Measurements from ENCODE around the gene AMDHD2. TPM values are rescaled to one million over a fixed set of nuclear protein-coding genes. Genes with fewer than 3 reads are reported as not detected.

The AMDHD2 gene, protein sequence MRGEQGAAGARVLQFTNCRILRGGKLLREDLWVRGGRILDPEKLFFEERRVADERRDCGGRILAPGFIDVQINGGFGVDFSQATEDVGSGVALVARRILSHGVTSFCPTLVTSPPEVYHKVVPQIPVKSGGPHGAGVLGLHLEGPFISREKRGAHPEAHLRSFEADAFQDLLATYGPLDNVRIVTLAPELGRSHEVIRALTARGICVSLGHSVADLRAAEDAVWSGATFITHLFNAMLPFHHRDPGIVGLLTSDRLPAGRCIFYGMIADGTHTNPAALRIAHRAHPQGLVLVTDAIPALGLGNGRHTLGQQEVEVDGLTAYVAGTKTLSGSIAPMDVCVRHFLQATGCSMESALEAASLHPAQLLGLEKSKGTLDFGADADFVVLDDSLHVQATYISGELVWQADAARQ
- total RNA-seq: 10 to 100 TPM; 45.8 to 60.7 TPM

GRCh38 chr16:2520097-2520783 is at the start of gene AMDHD2:
AMDHD2 (plus strand) TSS chr16:2520371; CDS start chr16:2520459, 88 bp downstream.
- POLR2A ChIA-PET: interaction anchor here (0.7 to 1.6 kb wide), 3 partner anchors 11 to 83 kb away, joined by 3 to 7 read pairs (median 4); partner anchors contain the start of gene CEMP1
- no peaks in the 10 kb centered on the region for H3K9me3 Mint-ChIP-seq
- H3K4me1 Mint-ChIP-seq: peaks cover 50% of the 10 kb centered on the region
- H3K4me3 Mint-ChIP-seq: peak within 1 kb of the TSS; percentile 84
- H3K27ac Mint-ChIP-seq: peak within 1 kb of the TSS; percentile 95
- CTCF ChIA-PET: interaction anchor here (0.5 to 2.1 kb wide), 9 partner anchors 9 to 810 kb away, joined by 3 to 7 read pairs (median 3); partner anchors contain the start of gene ABCA3
- peaks cover 32% of the 10 kb centered on the region for H3K36me3 Mint-ChIP-seq (ENCODE audit: low read depth)
- no peaks in the 10 kb centered on the region for H3K27me3 Mint-ChIP-seq
- peak; percentile 91 for DNase-seq

DNA sequence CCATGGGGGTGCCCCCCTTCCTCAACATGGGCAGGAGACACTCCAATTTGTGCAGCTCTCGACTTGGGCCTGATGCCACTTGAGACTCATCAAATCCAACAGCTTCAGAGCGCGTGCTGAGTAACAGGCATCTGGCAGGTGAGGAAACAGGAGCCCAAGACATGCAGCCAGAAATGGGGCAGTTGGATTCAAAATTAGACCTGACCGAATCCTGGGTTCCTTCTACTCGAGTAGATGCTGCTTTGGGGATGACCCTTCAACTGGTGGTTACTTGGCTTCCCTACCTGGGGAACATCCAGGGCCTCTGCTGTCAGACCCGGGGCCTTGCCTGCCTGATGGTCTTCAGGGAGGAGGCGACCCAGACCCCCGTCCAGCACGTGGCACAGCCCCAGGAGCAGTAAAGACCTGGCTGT is 49.6 kb upstream of the AMDHD2 start:
- ChIA-PET CTCF (interaction anchor here (1.5 to 1.6 kb wide), 2 partner anchors 9 to 41 kb away, joined by 3 to 5 read pairs; partner anchors contain the start of gene CCNF), POLR2A (interaction anchor here (0.5 kb wide), 1 partner anchor 286 kb away, joined by 3 read pairs; no protein-coding TSS in a partner anchor)
- Mint-ChIP-seq H3K4me1 (peaks cover 11% of the 10 kb centered on the region), H3K27ac (no peak overlapping the region), H3K36me3 (ENCODE audit: low read depth) (no peaks in the 10 kb centered on the region), H3K9me3 (no peaks in the 10 kb centered on the region), H3K27me3 (peaks cover 42% of the 10 kb centered on the region), H3K4me3 (no peak overlapping the region)
- no peak for DNase-seq

- Mint-ChIP-seq H3K4me1 (peaks cover 13% of the 10 kb centered on the region), H3K27me3 (peaks cover 42% of the 10 kb centered on the region), H3K9me3 (no peaks in the 10 kb centered on the region), H3K36me3 (ENCODE audit: low read depth) (no peaks in the 10 kb centered on the region), H3K4me3 (no peak within 1 kb of the TSS), H3K27ac (no peak within 1 kb of the TSS)
- POLR2A ChIA-PET: interaction anchor here (0.5 kb wide), 1 partner anchor 286 kb away, joined by 3 read pairs; no protein-coding TSS in a partner anchor
- CTCF ChIA-PET: no interaction called here
- no peak for DNase-seq
Observed at GRCh38 chr16:2471016-2471652, 49.0 kb upstream of the AMDHD2 start, which contains the start of gene NTN3. NTN3 (plus strand) TSS chr16:2471297; CDS start chr16:2471702, 405 bp downstream.

DNA sequence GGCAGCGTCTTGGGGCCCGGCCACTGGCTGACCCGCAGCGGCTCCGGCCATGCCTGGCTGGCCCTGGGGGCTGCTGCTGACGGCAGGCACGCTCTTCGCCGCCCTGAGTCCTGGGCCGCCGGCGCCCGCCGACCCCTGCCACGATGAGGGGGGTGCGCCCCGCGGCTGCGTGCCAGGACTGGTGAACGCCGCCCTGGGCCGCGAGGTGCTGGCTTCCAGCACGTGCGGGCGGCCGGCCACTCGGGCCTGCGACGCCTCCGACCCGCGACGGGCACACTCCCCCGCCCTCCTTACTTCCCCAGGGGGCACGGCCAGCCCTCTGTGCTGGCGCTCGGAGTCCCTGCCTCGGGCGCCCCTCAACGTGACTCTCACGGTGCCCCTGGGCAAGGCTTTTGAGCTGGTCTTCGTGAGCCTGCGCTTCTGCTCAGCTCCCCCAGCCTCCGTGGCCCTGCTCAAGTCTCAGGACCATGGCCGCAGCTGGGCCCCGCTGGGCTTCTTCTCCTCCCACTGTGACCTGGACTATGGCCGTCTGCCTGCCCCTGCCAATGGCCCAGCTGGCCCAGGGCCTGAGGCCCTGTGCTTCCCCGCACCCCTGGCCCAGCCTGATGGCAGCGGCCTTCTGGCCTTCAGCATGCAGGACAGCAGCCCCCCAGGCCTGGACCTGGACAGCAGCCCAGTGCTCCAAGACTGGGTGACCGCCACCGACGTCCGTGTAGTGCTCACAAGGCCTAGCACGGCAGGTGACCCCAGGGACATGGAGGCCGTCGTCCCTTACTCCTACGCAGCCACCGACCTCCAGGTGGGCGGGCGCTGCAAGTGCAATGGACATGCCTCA is 48.3 kb upstream of the AMDHD2 start:
- H3K9me3 Mint-ChIP-seq: no peaks in the 10 kb centered on the region
- POLR2A ChIA-PET: no interaction called here
- no peaks in the 10 kb centered on the region for H3K36me3 Mint-ChIP-seq (ENCODE audit: low read depth)
- DNase-seq: no peak
- peaks cover 43% of the 10 kb centered on the region for H3K27me3 Mint-ChIP-seq
- H3K4me3 Mint-ChIP-seq: no peak overlapping the region
- H3K4me1 Mint-ChIP-seq: peaks cover 18% of the 10 kb centered on the region
- H3K27ac Mint-ChIP-seq: no peak overlapping the region
- CTCF ChIA-PET: interaction anchor here (1.3 kb wide), 1 partner anchor 13 kb away, joined by 3 read pairs; no protein-coding TSS in a partner anchor

- no peak for DNase-seq
- Mint-ChIP-seq H3K4me3 (no peak overlapping the region), H3K27ac (no peak overlapping the region), H3K4me1 (peaks cover 15% of the 10 kb centered on the region), H3K36me3 (ENCODE audit: low read depth) (no peaks in the 10 kb centered on the region), H3K27me3 (peaks cover 38% of the 10 kb centered on the region), H3K9me3 (no peaks in the 10 kb centered on the region)
- POLR2A ChIA-PET: no interaction called here
- CTCF ChIA-PET: interaction anchor here (0.9 to 1.3 kb wide), 2 partner anchors 13 to 16 kb away, joined by 3 read pairs; no protein-coding TSS in a partner anchor
Observed at GRCh38 chr16:2472488-2472864, 47.7 kb upstream of the AMDHD2 start.

DNA sequence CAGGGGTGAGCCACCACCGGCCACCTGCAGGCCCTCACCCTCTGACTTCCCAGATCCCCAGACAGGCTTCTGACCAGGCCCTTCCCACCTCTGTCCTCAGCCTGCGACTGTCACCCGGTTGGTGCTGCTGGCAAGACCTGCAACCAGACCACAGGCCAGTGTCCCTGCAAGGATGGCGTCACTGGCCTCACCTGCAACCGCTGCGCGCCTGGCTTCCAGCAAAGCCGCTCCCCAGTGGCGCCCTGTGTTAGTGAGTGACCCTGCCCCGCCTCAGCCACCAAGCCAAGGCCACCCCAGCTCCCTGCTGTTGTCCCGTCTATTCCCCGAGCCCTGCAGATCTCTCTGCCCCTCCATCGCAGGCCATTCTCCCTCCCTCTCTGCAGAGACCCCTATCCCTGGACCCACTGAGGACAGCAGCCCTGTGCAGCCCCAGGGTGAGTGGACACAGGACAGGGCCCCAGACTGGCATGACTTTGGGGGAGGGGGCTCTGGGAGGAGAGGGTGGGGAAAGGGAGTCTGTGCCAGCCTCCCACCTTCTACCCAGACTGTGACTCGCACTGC is 47.2 kb upstream of the AMDHD2 start:
- CTCF ChIA-PET: interaction anchor here (0.9 to 1.3 kb wide), 2 partner anchors 12 to 16 kb away, joined by 3 read pairs; no protein-coding TSS in a partner anchor
- H3K27ac Mint-ChIP-seq: no peak overlapping the region
- POLR2A ChIA-PET: no interaction called here

DNA sequence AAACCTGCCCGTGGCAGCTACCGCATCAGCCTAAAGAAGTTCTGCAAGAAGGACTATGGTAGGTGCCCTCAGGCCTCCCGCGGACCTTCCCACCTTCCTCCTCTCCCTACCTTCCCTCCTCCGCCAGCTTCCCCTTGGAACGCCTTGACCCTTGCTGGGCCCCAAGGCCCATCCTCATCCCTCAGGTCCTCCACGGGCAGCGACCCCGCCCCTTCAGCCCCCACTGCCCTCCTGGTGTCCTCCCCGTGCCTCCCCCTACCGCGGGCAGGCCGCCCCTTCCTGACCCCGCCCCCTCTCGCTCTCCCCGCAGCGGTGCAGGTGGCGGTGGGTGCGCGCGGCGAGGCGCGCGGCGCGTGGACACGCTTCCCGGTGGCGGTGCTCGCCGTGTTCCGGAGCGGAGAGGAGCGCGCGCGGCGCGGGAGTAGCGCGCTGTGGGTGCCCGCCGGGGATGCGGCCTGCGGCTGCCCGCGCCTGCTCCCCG is 46.7 kb upstream of the AMDHD2 start:
- Mint-ChIP-seq H3K27ac (no peak overlapping the region), H3K36me3 (ENCODE audit: low read depth) (no peaks in the 10 kb centered on the region), H3K4me3 (peak overlapping the region; percentile 59), H3K27me3 (peaks cover 34% of the 10 kb centered on the region), H3K4me1 (peaks cover 13% of the 10 kb centered on the region), H3K9me3 (no peaks in the 10 kb centered on the region)
- CTCF ChIA-PET: interaction anchor here (0.9 kb wide), 1 partner anchor 17 kb away, joined by 3 read pairs; no protein-coding TSS in a partner anchor
- POLR2A ChIA-PET: no interaction called here
- no peak for DNase-seq

More for the DNA sequence above, 47.2 kb upstream of the AMDHD2 start:
- H3K4me3 Mint-ChIP-seq: peak overlapping the region; percentile 59
- H3K9me3 Mint-ChIP-seq: no peaks in the 10 kb centered on the region
- H3K27me3 Mint-ChIP-seq: peaks cover 38% of the 10 kb centered on the region
- H3K36me3 Mint-ChIP-seq (ENCODE audit: low read depth): no peaks in the 10 kb centered on the region
- DNase-seq: no peak
- H3K4me1 Mint-ChIP-seq: peaks cover 15% of the 10 kb centered on the region

DNA sequence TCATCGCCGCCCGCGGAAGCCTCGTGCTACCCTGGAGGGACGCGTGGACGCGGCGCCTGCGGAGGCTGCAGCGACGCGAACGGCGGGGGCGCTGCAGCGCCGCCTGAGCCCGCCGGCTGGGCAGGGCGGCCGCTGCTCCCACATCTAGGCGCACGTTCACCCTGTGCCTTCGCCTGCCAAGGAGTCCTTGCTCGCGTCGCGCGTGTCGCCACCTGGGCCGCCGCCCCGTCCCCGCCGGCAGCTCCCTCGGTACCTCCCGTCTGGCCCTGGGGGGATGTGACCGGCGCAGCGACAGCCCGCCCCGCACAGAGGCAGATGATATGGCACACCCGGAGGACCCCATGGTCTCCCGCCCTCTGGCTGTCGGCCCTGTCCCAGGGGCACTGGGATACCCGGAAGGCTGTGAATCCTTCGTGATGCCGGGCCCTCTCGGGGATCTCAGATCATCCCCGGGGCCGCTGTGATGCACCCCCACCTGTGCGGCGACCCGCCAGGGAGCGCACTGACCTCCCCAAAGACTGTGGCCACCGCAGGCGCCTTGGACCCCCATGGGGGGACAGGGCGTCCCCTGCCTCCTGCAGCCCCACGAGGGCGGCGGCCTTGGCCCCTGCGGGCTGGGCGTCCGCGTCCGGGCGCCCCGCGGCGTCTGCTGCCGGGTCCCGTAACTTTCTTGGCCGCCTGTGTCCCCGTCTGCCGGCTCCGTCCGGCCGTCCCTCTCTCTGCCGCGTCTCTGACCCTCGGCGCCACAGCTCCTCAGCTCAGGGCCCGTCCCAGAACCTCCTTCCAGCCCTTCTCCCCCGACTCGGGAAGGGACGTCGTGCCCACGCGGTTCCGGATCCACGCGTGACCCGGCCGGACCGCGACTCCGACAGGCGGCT is 45.9 kb upstream of the AMDHD2 start:
- peak; percentile 59 for DNase-seq
- H3K4me1 Mint-ChIP-seq: peaks cover 13% of the 10 kb centered on the region
- H3K27me3 Mint-ChIP-seq: peaks cover 28% of the 10 kb centered on the region
- ChIA-PET POLR2A (no interaction called here), CTCF (interaction anchor here (0.7 to 1.4 kb wide), 4 partner anchors 9 to 34 kb away, joined by 3 to 6 read pairs (median 4); no protein-coding TSS in a partner anchor)
- no peaks in the 10 kb centered on the region for H3K36me3 Mint-ChIP-seq (ENCODE audit: low read depth)
- H3K4me3 Mint-ChIP-seq: peak overlapping the region; percentile 69
- H3K27ac Mint-ChIP-seq: peak overlapping the region; percentile 54
- H3K9me3 Mint-ChIP-seq: no peaks in the 10 kb centered on the region

GRCh38 chr16:2474877-2475412 is 45.2 kb upstream of the AMDHD2 start, which contains the start of gene TBC1D24:
TBC1D24 (plus strand) TSS chr16:2475127; CDS start chr16:2496149, 21,022 bp downstream.
- ChIA-PET CTCF (interaction anchor here (0.7 to 1.4 kb wide), 3 partner anchors 14 to 34 kb away, joined by 3 to 6 read pairs (median 4); no protein-coding TSS in a partner anchor), POLR2A (no interaction called here)
- Mint-ChIP-seq H3K9me3 (no peaks in the 10 kb centered on the region), H3K27me3 (peaks cover 21% of the 10 kb centered on the region), H3K4me3 (peak within 1 kb of the TSS; percentile 69), H3K27ac (peak within 1 kb of the TSS; percentile 54), H3K36me3 (ENCODE audit: low read depth) (no peaks in the 10 kb centered on the region), H3K4me1 (peaks cover 10% of the 10 kb centered on the region)
- DNase-seq: peak; percentile 72

Measured in activated CD4-positive, alpha-beta T cell treated with anti-CD3 and anti-CD28 coated beads, Interleukin-2, amount 10 ng/mL, durations not matched to agents 7 days and 5 days (primary cell).